Endothelial cell of umbilical vein (primary cell): Measurements from ENCODE around the gene RASAL2. TPM values are rescaled to one million over a fixed set of nuclear protein-coding genes. Genes with fewer than 3 reads are reported as not detected.

Experiments used
- BruUV-seq: library from RNA; stranded (reverse); fragments of 400-500 nt; replicated peaks from 2 replicates; lab custom pipeline; 2021; lab: Mats Ljungman, UMichigan
- CTCF ChIA-PET: fragments of 300-600, 350-600 bp; sonication (Branson Sonifier 250); formaldehyde crosslinking; loops from one replicate; lab custom pipeline; 2021; ENCODE audit warnings: antibody characterized with exemption, inconsistent platforms; lab: Charles Lee
- POLR2A ChIA-PET: fragments of 300-600, 350-600 bp; sonication (Branson Sonifier 250); formaldehyde crosslinking; loops from one replicate; lab custom pipeline; 2021; ENCODE audit warnings: antibody characterized with exemption, inconsistent platforms; lab: Charles Lee
- DNase-seq: peaks from one replicate; pipeline ENCODE4 v3.0.0-alpha.2; 2011; ENCODE audit warnings: low read depth, low spot score
- FAIRE-seq: peaks from 2 replicates; lab custom pipeline; 2011; peaks lifted over from hg19 to GRCh38; lab: Jason Lieb, UNC
- H2AFZ ChIP-seq: 2 replicates; pipeline ENCODE4 v1.6.0; 2012; ENCODE audit warnings: low read depth, low read length, control low read depth, inconsistent platforms
- H3K27ac ChIP-seq: 2 replicates; pipeline ENCODE4 v1.5.1; 2011; ENCODE audit warnings: low read depth, mild to moderate bottlenecking, control low read depth, low read length, moderate library complexity; ENCODE audit not compliant: insufficient read depth
- H3K27me3 ChIP-seq, 2 experiments: 2 replicates each; pipeline versions ENCODE4 v1.6.0 to v1.6.1; 2011; ENCODE audit warnings: low read length in 2 of 2, mixed read lengths in 1 of 2; ENCODE audit not compliant: control insufficient read depth in 2 of 2, insufficient read depth in 2 of 2
- H3K36me3 ChIP-seq, 2 experiments: 2 replicates in 1 of 2; 3 replicates in 1 of 2; pipeline ENCODE4 v1.5.1; 2011; ENCODE audit warnings: low read length in 2 of 2, mild to moderate bottlenecking in 1 of 2, moderate library complexity in 1 of 2; ENCODE audit not compliant: control insufficient read depth in 2 of 2, insufficient read depth in 2 of 2; ENCODE audit errors: extremely low read depth in 1 of 2
- H3K4me1 ChIP-seq: 3 replicates; pipeline ENCODE4 v1.5.1; 2011; ENCODE audit warnings: mild to moderate bottlenecking, low read length; ENCODE audit not compliant: control insufficient read depth, insufficient read depth; ENCODE audit errors: extremely low read depth
- H3K4me2 ChIP-seq: 2 replicates; pipeline ENCODE4 v1.6.1; 2011; ENCODE audit warnings: low read length, control low read depth, mixed read lengths; ENCODE audit not compliant: insufficient read depth
- H3K4me3 ChIP-seq, 3 experiments: fragments of 200-600 bp in 1 of 3; sonication (generic), shearing (Covaris generic) in 1 of 3; replicated peaks in 1 of 3; 2 replicates each; pipeline ENCODE4 v1.5.1; 2011 to 2016; ENCODE audit warnings: control low read depth in 3 of 3, low read length in 3 of 3, mild to moderate bottlenecking in 2 of 3, inconsistent platforms in 1 of 3, low read depth in 1 of 3, moderate library complexity in 1 of 3; ENCODE audit not compliant: insufficient read depth in 1 of 3
- H3K79me2 ChIP-seq: 2 replicates; pipeline ENCODE4 v1.6.0; 2012; ENCODE audit warnings: low read length, inconsistent platforms; ENCODE audit not compliant: control insufficient read depth, insufficient read depth
- H3K9ac ChIP-seq: replicated peaks from 2 replicates; pipeline ENCODE3; 2011; ENCODE audit warnings: low read length, control low read depth; ENCODE audit not compliant: insufficient read depth; ENCODE audit errors: extremely low read depth
- H3K9me1 ChIP-seq: replicated peaks from 3 replicates; pipeline ENCODE4 v1.6.0; 2011; ENCODE audit warnings: mild to moderate bottlenecking, low read length; ENCODE audit not compliant: control insufficient read depth, insufficient read depth; ENCODE audit errors: extremely low read depth
- H3K9me3 ChIP-seq: replicated peaks from 2 replicates; pipeline ENCODE4 v1.5.1; 2012; ENCODE audit warnings: low read length, inconsistent platforms; ENCODE audit not compliant: control insufficient read depth, insufficient read depth
- H4K20me1 ChIP-seq: replicated peaks from 2 replicates; pipeline ENCODE3; 2011; ENCODE audit warnings: mild to moderate bottlenecking, low read length; ENCODE audit not compliant: control insufficient read depth, insufficient read depth; ENCODE audit errors: extremely low read depth
- CTCF ChIP-seq, 2 donors: IDR thresholded peaks; 1 replicate in 1 of 2; 2 replicates in 1 of 2; pipeline ENCODE4 v1.5.1; 2011; ENCODE audit warnings: low read length in 2 of 2, mild to moderate bottlenecking in 2 of 2, moderate library complexity in 2 of 2, control low read depth in 1 of 2, inconsistent platforms in 1 of 2, low read depth in 1 of 2; ENCODE audit not compliant: insufficient read depth in 1 of 2; ENCODE audit errors: extremely low read depth in 1 of 2
- EZH2 ChIP-seq: IDR thresholded peaks from 2 replicates; pipeline ENCODE4 v1.6.1; 2012; ENCODE audit warnings: borderline replicate concordance, low read depth, mild to moderate bottlenecking, moderate library complexity, low read length, inconsistent platforms; ENCODE audit not compliant: severe bottlenecking
- FOS ChIP-seq: IDR thresholded peaks from 2 replicates; pipeline ENCODE4 v1.6.1; 2011; ENCODE audit warnings: mild to moderate bottlenecking, low read length, moderate library complexity, borderline replicate concordance; ENCODE audit not compliant: insufficient read depth
- GATA2 ChIP-seq: IDR thresholded peaks from 2 replicates; pipeline ENCODE4 v1.7.0; 2011; ENCODE audit warnings: low read depth, mild to moderate bottlenecking, moderate library complexity, mixed read lengths, low read length; ENCODE audit not compliant: insufficient read length, insufficient read depth
- JUN ChIP-seq: IDR thresholded peaks from 2 replicates; pipeline ENCODE4 v1.6.1; 2011; ENCODE audit warnings: borderline replicate concordance, low read depth; ENCODE audit not compliant: insufficient read length, insufficient read depth
- MAX ChIP-seq: IDR thresholded peaks from 2 replicates; pipeline ENCODE4 v1.6.1; 2011; ENCODE audit not compliant: insufficient read depth, insufficient read length
- MYC ChIP-seq: IDR thresholded peaks from one replicate; pipeline ENCODE4 v1.6.1; 2011; ENCODE audit warnings: mild to moderate bottlenecking, low read depth, low read length
- POLR2A ChIP-seq: IDR thresholded peaks from 2 replicates; pipeline ENCODE4 v1.6.1; 2012; ENCODE audit warnings: low read depth, mild to moderate bottlenecking, control low read depth, low read length
- POLR2AphosphoS5 ChIP-seq: IDR thresholded peaks from 2 replicates; pipeline ENCODE4 v1.6.1; 2012; ENCODE audit warnings: low read depth, mild to moderate bottlenecking, control low read depth, low read length, moderate library complexity; ENCODE audit not compliant: insufficient read depth
- dilution Hi-C: fragments of 300-500 bp; cut with MboI; formaldehyde crosslinking; loops from one replicate; pipeline ENCODE4 v1.15.0; 2019; ENCODE audit warnings: low sequenced_read_pairs; ENCODE audit not compliant: extremely low pct_ligation_motif_present
- intact Hi-C: fragments of 100-400 bp; cut with micrococcal nuclease; formaldehyde crosslinking; loops from one replicate; pipeline ENCODE4 v1.10.0; 2022
- polyA plus RNA-seq, 4 experiments: library from polyadenylated mRNA; depleted of rRNA in 3 of 4; stranded (reverse) in 3 of 4; unstranded in 1 of 4; fragments of >200 nt; gene quantifications; 2 replicates each; pipeline versions ENCODE4 v1.2.1 to v1.2.3, GENCODE V29; 2011 to 2012; ENCODE audit warnings: missing spikeins in 1 of 4
- total RNA-seq: library from RNA; stranded (reverse); gene quantifications from 2 replicates; pipeline ENCODE4 v1.2.3, GENCODE V29; 2021

Gene RASAL2
- total and polyA plus RNA-seq, 2 donors (not counting 3 experiments of a cell fraction or from before 2014, with no cell fraction given) = 12.5 to 15.5 TPM

GRCh38 chr1:178075333-178075732 lies 18.6 kb upstream of the RASAL2 start:
- H2AFZ ChIP-seq = no peak overlapping the region
- H4K20me1 ChIP-seq = no peaks in the 10 kb centered on the region
- no peak overlapping the region for H3K9ac ChIP-seq
- H3K9me1 ChIP-seq = no peaks in the 10 kb centered on the region
- ChIA-PET POLR2A (no interaction called here), CTCF (interaction anchor here (1.7 kb wide), 1 partner anchor 207 kb away, joined by 5 read pairs; no protein-coding TSS in a partner anchor)
- no peaks in the 10 kb centered on the region for H3K36me3 ChIP-seq
- dilution Hi-C loops = no loop called here
- DNase-seq (no peak), FAIRE-seq (no peak)
- intact Hi-C loops = no loop called here
- no peak overlapping the region for H3K27ac ChIP-seq
- no peaks in the 10 kb centered on the region for H3K4me1 ChIP-seq
- H3K9me3 ChIP-seq = no peaks in the 10 kb centered on the region
- H3K27me3 ChIP-seq = no peaks in the 10 kb centered on the region
- H3K4me3 ChIP-seq = no peak overlapping the region
- no peak overlapping the region for H3K4me2 ChIP-seq
- no peak for TF ChIP-seq JUN
- no peak for TF ChIP-seq MYC
- no peak for TF ChIP-seq POLR2AphosphoS5
- no peak for TF ChIP-seq EZH2
- no peak for TF ChIP-seq CTCF (IDR thresholded peaks at IDR 0.05; ENCODE audit: extremely low read depth in 1 of 2, insufficient read depth in 1 of 2, low read depth in 1 of 2, low read length in 2 of 2)
- TF ChIP-seq FOS = no peak
- TF ChIP-seq GATA2 = no peak
- TF ChIP-seq MAX = no peak
- TF ChIP-seq POLR2A = no peak
- no TSS peak for BruUV-seq
- no peaks in the 10 kb centered on the region for H3K79me2 ChIP-seq
